CD4-positive, alpha-beta T cell (primary cell): ENCODE results near the gene MYH2. TPM values are rescaled to one million over a fixed set of nuclear protein-coding genes. Genes with fewer than 3 reads are reported as not detected.

Source experiments
- ATAC-seq: fragments of 200-7000 bp; cut with Tn5 transposase; one replicate; pipeline ENCODE4 v1.10.0; 2022; ENCODE audit warnings: mild to moderate bottlenecking; ENCODE audit not compliant: poor library complexity
- CTCF ChIA-PET: fragments of 350-600 bp; sonication (Branson Sonifier 250); formaldehyde crosslinking; loops from one replicate; lab custom pipeline; 2021; ENCODE audit warnings: antibody characterized with exemption, inconsistent platforms; lab: Charles Lee
- POLR2A ChIA-PET: fragments of 350-600 bp; sonication (Branson Sonifier 250); formaldehyde crosslinking; loops from one replicate; lab custom pipeline; 2021; ENCODE audit warnings: antibody characterized with exemption, inconsistent platforms; lab: Charles Lee
- DNase-seq, 14 experiments: peaks; one replicate each; pipeline ENCODE4 v3.0.0-alpha.2; 2013 to 2020; ENCODE audit warnings: mixed read lengths in 2 of 14
- H3K27ac ChIP-seq, 2 donors: one replicate each; pipeline versions ENCODE4 v1.5.1 to v1.7.0; 2013; ENCODE audit warnings: low read length in 2 of 2, low read depth in 1 of 2, mild to moderate bottlenecking in 1 of 2
- H3K27me3 ChIP-seq, 2 experiments: 1 replicate in 1 of 2; 2 replicates in 1 of 2; pipeline versions ENCODE4 v1.6.1 to v1.7.0; 2013; ENCODE audit warnings: low read length in 2 of 2, control low read depth in 1 of 2, mild to moderate bottlenecking in 1 of 2, moderate library complexity in 1 of 2; ENCODE audit not compliant: insufficient read depth in 2 of 2, control insufficient read depth in 1 of 2
- H3K36me3 ChIP-seq: one replicate; pipeline ENCODE4 v1.6.1; 2013; ENCODE audit warnings: low read length, control low read depth; ENCODE audit not compliant: insufficient read depth
- H3K4me1 ChIP-seq: one replicate; pipeline ENCODE4 v1.6.1; 2013; ENCODE audit warnings: low read length, control low read depth; ENCODE audit not compliant: insufficient read depth
- H3K4me3 ChIP-seq: one replicate; pipeline ENCODE4 v1.5.1; 2013; ENCODE audit warnings: mild to moderate bottlenecking, low read length, moderate library complexity
- H3K9me3 ChIP-seq, 2 experiments: 1 replicate in 1 of 2; 2 replicates in 1 of 2; pipeline versions ENCODE4 v1.6.1 to v1.7.0; 2013; ENCODE audit warnings: low read length in 2 of 2, mild to moderate bottlenecking in 2 of 2, control low read depth in 1 of 2, moderate library complexity in 1 of 2; ENCODE audit not compliant: control insufficient read depth in 1 of 2, insufficient read depth in 1 of 2
- H3K27ac Mint-ChIP-seq: one replicate; pipeline ENCODE4 v1.8.0; 2020; ENCODE audit warnings: mixed read lengths
- H3K27me3 Mint-ChIP-seq: one replicate; pipeline ENCODE4 v1.8.0; 2021; ENCODE audit warnings: mixed read lengths
- H3K36me3 Mint-ChIP-seq: one replicate; pipeline ENCODE4 v1.8.0; 2021; ENCODE audit warnings: low read depth, mixed read lengths
- H3K4me1 Mint-ChIP-seq: one replicate; pipeline ENCODE4 v1.8.0; 2021; ENCODE audit warnings: low read depth, mixed read lengths
- H3K4me3 Mint-ChIP-seq: one replicate; pipeline ENCODE4 v1.8.0; 2020; ENCODE audit warnings: mild to moderate bottlenecking, mixed read lengths
- H3K9me3 Mint-ChIP-seq: one replicate; pipeline ENCODE4 v1.8.0; 2020; ENCODE audit warnings: mixed read lengths
- intact Hi-C, 2 experiments: fragments of 100-400 bp; cut with DNase I in 1 of 2; cut with micrococcal nuclease in 1 of 2; formaldehyde crosslinking; loops; one replicate each; pipeline versions ENCODE4 v1.15.1 to v1.9.0; 2023 to 2025; cut with DNase I, micrococcal nuclease
- total RNA-seq, 174 experiments: library from RNA in 2 of 174; stranded (reverse) in 2 of 174; gene quantifications; one replicate each; pipeline ENCODE4 v1.2.3 and lab custom pipeline; 2021 to 2026
- TF ChIP-seq, protein P1 (sequence below): fragments of 200-600 bp; IDR thresholded peaks from one replicate; pipeline ENCODE4 v1.8.0; 2022; ENCODE audit warnings: antibody characterized with exemption, mild to moderate bottlenecking

Gene MYH2
- total RNA-seq, 2 experiments from 2014 or later: not detected

DNA sequence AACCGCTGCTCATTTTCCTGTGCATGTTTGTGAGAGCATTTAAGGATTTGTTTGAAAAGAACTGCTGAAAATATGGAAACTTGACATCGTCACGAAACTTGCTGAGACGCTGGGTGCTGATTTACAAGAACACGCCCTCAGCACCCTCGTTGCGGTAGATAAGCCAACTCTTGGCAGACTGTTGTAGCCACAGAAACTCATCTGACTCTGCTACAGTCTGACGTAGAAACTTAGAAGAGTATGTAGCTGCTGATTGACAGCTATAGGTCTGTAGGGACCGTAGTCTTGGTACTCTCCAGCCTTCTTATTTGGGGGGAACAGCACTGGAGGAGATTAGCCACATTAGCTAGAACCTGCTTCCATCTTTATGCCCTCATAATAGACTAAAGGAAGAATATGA is 36.1 kb upstream of the MYH2 start:
- Histone ChIP-seq H3K27ac (no peak overlapping the region), H3K9me3 (no peaks in the 10 kb centered on the region), H3K36me3 (no peaks in the 10 kb centered on the region), H3K4me1 (no peaks in the 10 kb centered on the region), H3K27me3 (peaks cover 0 to 9% of the 10 kb centered on the region in 2 experiments), H3K4me3 (no peak overlapping the region)
- intact Hi-C loops: no loop called here
- no peaks in the 10 kb centered on the region for H3K9me3 Mint-ChIP-seq
- CTCF ChIA-PET: no interaction called here
- POLR2A ChIA-PET: no interaction called here
- no peak overlapping the region for H3K27ac Mint-ChIP-seq
- H3K27me3 Mint-ChIP-seq: peaks cover 23% of the 10 kb centered on the region
- H3K36me3 Mint-ChIP-seq: no peaks in the 10 kb centered on the region
- no peaks in the 10 kb centered on the region for H3K4me1 Mint-ChIP-seq
- H3K4me3 Mint-ChIP-seq: no peak overlapping the region
- DNase-seq (no peak), ATAC-seq (no peak)
- TF ChIP-seq, protein P1, sequence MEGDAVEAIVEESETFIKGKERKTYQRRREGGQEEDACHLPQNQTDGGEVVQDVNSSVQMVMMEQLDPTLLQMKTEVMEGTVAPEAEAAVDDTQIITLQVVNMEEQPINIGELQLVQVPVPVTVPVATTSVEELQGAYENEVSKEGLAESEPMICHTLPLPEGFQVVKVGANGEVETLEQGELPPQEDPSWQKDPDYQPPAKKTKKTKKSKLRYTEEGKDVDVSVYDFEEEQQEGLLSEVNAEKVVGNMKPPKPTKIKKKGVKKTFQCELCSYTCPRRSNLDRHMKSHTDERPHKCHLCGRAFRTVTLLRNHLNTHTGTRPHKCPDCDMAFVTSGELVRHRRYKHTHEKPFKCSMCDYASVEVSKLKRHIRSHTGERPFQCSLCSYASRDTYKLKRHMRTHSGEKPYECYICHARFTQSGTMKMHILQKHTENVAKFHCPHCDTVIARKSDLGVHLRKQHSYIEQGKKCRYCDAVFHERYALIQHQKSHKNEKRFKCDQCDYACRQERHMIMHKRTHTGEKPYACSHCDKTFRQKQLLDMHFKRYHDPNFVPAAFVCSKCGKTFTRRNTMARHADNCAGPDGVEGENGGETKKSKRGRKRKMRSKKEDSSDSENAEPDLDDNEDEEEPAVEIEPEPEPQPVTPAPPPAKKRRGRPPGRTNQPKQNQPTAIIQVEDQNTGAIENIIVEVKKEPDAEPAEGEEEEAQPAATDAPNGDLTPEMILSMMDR: no peak

DNA sequence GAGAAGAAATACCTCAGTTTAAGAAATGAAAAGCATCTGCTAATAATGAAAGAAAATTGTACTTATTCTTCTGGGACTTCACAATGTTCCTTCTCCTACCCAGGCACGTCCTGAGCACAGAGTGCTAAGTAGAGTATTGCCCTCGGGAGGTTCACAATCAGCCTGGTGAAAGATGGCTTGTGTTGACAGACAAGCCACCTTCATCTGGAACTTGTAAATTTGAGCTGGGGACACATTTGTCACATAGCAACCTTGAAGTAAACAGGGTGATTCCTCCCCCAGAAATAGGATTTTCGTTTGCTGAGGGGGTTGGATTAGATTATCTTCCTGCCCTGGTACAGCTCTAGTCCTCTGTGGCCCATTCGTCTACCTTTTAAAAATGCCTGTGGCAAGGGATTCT is 34.4 kb upstream of the MYH2 start:
- DNase-seq (no peak), ATAC-seq (no peak)
- Mint-ChIP-seq H3K27ac (no peak overlapping the region), H3K27me3 (peaks cover 14% of the 10 kb centered on the region), H3K9me3 (no peaks in the 10 kb centered on the region), H3K4me3 (no peak overlapping the region), H3K4me1 (no peaks in the 10 kb centered on the region), H3K36me3 (no peaks in the 10 kb centered on the region)
- no peak overlapping the region for H3K27ac ChIP-seq
- H3K9me3 ChIP-seq: no peaks in the 10 kb centered on the region
- CTCF ChIA-PET: no interaction called here
- no peaks in the 10 kb centered on the region for H3K4me1 ChIP-seq
- intact Hi-C loops: no loop called here
- H3K36me3 ChIP-seq: no peaks in the 10 kb centered on the region
- no peak overlapping the region for H3K4me3 ChIP-seq
- TF ChIP-seq, protein P1: no peak
- H3K27me3 ChIP-seq: peaks cover 0 to 9% of the 10 kb centered on the region in 2 experiments
- POLR2A ChIA-PET: no interaction called here

DNA sequence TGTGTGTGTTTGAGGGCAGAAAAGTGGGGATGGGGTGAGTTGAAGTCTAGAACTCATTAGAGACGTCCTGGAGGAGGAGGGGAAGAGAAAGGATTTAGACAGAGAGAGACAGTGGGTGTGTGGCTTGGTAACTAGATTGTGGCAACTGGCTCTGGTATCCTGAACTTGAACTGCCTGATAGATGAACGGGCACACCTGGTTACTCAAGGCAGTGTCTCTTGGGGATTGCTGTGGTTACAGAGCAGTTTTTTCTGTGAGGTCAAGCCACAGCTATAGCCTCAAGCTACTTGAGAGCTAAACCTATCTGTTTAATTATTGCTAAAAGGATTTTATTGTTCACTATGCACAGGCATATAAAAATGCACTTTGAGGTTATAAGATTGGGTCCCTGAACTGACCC is 29.8 kb upstream of the MYH2 start:
- no peaks in the 10 kb centered on the region for H3K36me3 Mint-ChIP-seq
- Histone ChIP-seq H3K36me3 (no peaks in the 10 kb centered on the region), H3K4me3 (no peak overlapping the region), H3K27me3 (peaks cover 7 to 9% of the 10 kb centered on the region in 2 experiments), H3K9me3 (no peaks in the 10 kb centered on the region), H3K4me1 (no peaks in the 10 kb centered on the region), H3K27ac (no peak overlapping the region)
- intact Hi-C loops: loop anchor here in 1 of 2 experiments (10.0 kb wide), 1 partner anchor 64 kb away; the partner anchor contains the start of gene MYH1
- POLR2A ChIA-PET: no interaction called here
- H3K9me3 Mint-ChIP-seq: no peaks in the 10 kb centered on the region
- H3K27me3 Mint-ChIP-seq: peaks cover 21% of the 10 kb centered on the region
- CTCF ChIA-PET: no interaction called here
- DNase-seq: no peak
- no peak overlapping the region for H3K4me3 Mint-ChIP-seq
- TF ChIP-seq, protein P1: no peak
- no peak for ATAC-seq
- no peak overlapping the region for H3K27ac Mint-ChIP-seq
- no peaks in the 10 kb centered on the region for H3K4me1 Mint-ChIP-seq
